PC-9 (cell line): Measurements from ENCODE around the gene DICER1.

Experiments used
- CTCF ChIP-seq: fragments of 200-600 bp; sonication (generic); conservative IDR thresholded peaks from 2 replicates; pipeline ENCODE4 v1.6.1; 2017; ENCODE audit warnings: mixed run types, antibody characterized with exemption, mild to moderate bottlenecking, moderate library complexity
- EZH2 ChIP-seq: fragments of 200-600 bp; sonication (generic); IDR thresholded peaks from 2 replicates; pipeline ENCODE4 v1.8.0; 2017; ENCODE audit warnings: antibody characterized with exemption, low read depth

DNA sequence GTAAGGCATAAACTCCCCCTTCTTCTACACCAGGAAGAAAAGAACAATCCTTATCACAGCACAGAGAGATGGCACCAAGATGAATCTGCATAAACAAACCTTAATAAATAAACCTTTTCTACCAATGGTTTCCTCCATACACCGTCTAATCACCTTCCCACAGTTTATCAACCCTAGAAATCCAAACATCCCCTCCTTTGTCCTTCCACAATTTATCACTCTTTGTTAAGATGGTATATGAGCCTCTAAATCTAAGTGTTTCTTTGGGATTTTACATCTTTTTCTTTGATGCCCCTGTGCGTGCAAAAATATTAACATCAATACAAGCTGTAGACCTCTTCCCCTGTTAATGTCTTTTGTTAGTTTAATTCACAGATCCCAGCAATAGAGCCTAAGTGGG is 12.5 kb downstream of the DICER1 start:
- TF ChIP-seq CTCF, result no peak
- TF ChIP-seq EZH2, result no peak
